CD4-positive, alpha-beta T cell treated with Interleukin-17A for 4 hours (primary cell): ENCODE data around the gene SALL4.
"Not testable (repeated sequence)": the region's sequence is repeated elsewhere in the genome, so short reads cannot be mapped to it uniquely, and the experiment has no call there.

Experiments used
- DNase-seq: peaks from one replicate; pipeline ENCODE4 v3.0.0-alpha.2; 2020; ENCODE audit warnings: mixed read lengths

SALL4 gene

DNA sequence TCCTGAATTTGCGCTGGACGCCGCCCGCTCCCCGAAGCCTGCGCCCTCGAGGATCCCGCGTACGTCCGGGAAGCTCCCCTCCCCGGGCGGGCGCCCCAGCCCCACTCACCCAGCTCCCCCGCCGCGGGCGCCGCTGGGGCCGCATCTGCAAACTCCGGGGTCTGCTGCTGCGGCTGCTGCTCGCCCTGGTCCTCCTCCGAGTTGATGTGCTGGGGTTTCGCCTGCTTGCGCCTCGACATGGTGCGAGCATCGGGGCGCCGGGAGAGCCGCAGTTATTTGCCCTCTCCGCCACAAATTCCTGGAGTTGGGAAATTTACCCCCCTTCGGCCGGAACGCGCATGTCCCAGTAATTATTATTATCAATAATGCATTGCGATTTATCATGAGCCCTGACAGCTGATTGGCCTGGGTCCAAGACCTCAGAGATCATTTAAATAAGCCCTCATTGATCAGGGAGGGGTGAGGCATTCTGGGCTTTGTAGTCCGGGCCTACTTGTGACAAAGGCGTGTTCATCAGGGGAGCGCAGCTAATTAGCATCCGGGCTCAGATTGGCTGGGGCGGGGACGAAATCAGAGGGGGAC, at the start of gene SALL4:
SALL4 (minus strand) TSS at position 352 of the 582 bp plus-strand sequence; CDS start at position 239, 113 bp downstream.
- DNase-seq, result no peak

- no peak for DNase-seq
Measured at GRCh38 chr20:51848346-51848745, 46.0 kb upstream of the SALL4 start.

DNA sequence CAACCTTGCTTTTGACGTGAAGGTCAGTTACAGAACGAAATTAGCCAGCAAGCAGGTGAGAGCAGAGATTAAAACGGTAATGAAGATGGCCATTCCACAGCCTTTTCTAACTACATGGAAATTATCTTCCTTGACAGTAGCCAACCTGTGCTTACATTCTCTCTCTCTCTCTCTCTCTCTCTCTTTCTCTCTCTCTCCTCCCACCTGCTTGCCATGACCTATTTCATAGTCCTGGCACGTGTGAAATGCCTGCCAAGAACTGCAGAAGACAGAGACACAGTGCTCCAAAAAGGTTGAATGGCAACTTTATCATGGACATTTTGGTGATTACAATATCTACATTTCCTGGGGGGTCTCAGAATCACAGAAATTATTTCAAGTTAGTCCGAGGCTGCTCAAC, 38.5 kb upstream of the SALL4 start:
- DNase-seq, result no peak

- DNase-seq, result no peak
Measured at GRCh38 chr20:51837876-51838420, 35.6 kb upstream of the SALL4 start.

DNA sequence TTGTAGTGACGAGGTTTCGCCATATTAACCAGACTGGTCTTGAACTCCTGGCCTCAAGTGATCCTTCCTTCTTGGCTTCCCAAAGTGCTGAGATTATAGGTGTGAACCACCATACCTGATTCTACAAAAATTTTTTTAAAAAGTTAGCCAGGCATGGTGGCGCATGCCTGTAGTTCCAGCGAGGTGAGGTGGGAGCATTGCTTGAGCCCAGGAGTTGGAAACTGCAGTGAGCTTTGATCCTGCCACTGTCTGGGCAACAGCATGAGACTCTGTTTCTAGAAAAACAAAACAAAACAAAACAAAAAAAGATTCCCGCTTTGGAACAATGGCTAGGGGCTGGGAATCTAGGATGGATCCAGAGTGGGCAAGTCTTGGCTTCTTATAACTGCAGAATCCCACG, 35.1 kb upstream of the SALL4 start:
- DNase-seq, result no peak

DNA sequence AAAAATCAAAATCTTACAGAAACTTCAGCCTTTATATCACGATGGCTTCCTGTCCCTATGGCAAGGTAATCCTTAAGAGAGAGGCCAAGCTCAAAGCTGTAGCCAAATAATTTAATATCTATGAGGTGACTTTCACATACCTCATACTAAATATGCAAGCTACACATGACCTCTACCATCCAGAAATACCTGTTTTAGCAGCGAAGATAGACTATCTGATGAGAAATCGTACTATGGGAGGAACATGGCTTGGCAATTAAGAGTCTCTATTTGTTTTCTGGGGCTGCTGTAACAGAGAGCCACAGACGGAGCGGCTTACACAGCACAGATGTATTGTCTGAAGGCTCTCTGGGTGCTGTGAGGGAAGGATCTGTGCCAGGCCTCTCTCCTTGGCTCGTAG, 31.0 kb upstream of the SALL4 start:
- no peak for DNase-seq

GRCh38 chr20:51832276-51832675, 30.0 kb upstream of the SALL4 start:
- DNase-seq, result no peak

GRCh38 chr20:51831866-51832265, 29.5 kb upstream of the SALL4 start:
- DNase-seq, result no peak

DNA sequence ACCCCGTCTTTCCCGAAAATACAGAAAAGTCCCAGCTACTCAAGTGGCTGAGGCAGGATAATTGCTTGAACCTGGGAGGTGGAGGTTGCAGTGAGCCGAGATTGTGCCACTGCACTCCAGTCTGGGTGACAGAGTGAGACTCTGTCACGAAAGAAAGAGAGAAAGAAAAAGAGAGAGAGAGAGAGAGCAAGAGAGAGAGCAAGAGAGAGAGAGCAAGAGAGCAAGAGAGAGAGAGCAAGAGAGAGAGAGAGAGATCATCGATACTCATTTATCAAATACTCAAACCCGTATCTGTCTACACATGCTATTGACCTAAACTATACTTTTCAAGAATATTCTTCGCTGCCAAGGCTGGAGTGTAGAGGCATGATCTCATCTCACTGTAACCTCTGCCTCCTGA, 28.2 kb upstream of the SALL4 start:
- no peak for DNase-seq

GRCh38 chr20:51828762-51829161, 26.4 kb upstream of the SALL4 start:
- no peak for DNase-seq

GRCh38 chr20:51826372-51826771, 24.1 kb upstream of the SALL4 start:
- no peak for DNase-seq

GRCh38 chr20:51818479-51819008, 16.2 kb upstream of the SALL4 start:
- DNase-seq, result no peak

DNA sequence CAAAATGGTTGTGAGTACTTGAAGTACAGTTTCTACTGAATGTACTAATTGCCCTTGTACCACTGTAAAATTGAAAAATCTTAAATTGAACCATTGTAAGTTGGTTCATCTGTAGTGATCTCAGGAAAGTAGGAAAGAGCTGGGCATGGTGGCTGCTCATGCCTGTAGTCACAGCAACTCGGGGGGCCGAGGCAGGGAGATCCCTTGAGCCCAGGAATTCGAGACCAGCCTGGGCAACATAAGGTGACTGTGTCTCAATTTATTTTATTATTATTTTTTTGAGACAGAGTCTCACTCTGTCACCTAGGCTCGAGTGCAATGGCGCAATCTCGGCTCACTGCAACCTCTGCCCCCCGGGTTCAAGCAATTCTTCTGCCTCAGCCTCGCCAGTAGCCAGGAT, 14.5 kb upstream of the SALL4 start:
- DNase-seq, result not testable (repeated sequence)

- no peak for DNase-seq
Measured at GRCh38 chr20:51815383-51816076, 13.2 kb upstream of the SALL4 start.

DNA sequence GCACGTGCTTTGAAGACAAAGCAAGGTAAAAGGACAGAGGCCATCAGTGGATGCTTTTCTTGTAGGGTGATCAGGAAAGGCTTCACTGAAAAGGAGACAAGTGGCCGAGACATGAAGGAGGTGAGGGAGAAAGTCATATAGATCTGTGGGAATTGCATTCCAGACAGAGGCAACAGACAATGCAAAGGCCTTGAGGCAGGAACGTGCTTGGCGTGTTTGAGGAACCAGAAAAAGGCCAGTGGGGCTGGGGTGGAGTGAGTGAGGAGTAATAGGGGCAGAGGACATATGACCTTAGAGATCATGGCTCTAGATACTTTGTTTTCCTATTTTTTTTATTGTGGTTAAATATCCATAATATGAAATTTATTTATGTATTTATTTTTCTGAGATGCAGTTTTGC, 10.5 kb upstream of the SALL4 start:
- DNase-seq, result no peak

DNA sequence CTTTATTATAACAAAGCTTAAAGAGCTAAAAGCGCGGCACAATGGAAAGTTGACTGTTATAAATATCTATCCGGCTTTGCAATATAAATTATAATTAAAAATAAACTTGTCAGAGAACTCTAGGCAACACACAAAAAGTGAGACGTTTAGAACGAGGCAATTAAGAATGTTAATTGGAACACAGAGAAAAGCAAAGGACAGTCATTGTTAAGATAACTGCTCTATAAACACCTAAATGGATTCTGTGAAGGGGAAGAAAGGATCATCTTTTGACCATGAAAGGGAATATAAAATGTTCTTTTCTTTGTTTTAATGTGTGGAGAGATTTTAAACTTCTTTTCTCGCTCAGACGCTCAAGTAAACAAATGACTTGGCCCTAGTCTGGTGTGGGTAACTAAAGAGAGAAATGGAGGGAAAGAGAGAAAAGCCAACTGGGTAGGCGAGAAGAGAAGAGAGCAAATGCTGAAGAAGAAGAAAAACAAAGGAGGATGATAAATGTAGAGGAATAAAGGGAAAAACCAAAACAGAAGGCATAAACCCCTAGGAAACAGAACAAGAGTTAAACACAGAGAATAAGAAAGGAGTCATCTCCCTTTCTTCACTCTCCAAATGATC, 9.3 kb upstream of the SALL4 start:
- DNase-seq, result no peak

DNA sequence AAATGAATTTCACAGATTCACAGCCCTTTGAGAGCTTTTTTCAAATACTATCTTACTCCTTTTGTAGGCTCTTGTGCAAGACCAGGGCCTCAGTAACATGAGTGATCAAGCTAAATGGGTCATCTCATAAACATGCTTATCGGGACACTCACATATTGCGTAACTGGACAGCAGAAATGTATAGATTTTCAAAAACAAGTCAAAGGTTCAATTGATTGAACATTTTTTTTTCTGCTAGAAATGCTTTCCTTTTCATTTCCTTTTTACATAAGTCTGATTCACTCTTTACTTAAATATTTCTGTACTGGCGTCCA, 8.7 kb upstream of the SALL4 start:
- DNase-seq, result no peak

GRCh38 chr20:51810155-51811041, 8.1 kb upstream of the SALL4 start:
- no peak for DNase-seq

DNA sequence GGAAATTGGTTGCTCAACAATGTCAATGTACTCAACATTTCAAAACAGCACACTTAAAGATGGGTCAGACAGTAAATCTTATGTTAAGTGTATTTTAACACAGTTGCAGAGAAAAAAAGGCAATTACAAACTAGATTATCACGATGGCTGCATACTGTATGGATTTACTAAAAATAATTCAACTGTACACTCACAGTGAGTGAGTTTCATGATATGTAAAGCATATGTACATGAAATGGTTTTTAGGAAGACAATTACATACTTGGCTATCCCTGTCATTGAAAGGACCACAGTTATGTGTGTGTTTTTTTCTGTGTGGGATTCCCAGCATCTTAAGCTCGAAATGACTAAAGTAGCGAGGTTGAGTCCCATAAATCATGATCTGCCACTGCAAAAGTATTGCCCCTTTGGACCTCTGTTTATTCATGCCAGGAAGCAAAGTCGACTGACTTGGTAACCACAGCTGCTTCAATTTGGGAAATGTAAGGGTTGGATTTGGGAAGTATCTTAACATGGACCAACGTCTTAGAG, 5.5 kb upstream of the SALL4 start:
- DNase-seq, result no peak

- no peak for DNase-seq
Measured at GRCh38 chr20:51804754-51805153, 2.4 kb upstream of the SALL4 start.

DNA sequence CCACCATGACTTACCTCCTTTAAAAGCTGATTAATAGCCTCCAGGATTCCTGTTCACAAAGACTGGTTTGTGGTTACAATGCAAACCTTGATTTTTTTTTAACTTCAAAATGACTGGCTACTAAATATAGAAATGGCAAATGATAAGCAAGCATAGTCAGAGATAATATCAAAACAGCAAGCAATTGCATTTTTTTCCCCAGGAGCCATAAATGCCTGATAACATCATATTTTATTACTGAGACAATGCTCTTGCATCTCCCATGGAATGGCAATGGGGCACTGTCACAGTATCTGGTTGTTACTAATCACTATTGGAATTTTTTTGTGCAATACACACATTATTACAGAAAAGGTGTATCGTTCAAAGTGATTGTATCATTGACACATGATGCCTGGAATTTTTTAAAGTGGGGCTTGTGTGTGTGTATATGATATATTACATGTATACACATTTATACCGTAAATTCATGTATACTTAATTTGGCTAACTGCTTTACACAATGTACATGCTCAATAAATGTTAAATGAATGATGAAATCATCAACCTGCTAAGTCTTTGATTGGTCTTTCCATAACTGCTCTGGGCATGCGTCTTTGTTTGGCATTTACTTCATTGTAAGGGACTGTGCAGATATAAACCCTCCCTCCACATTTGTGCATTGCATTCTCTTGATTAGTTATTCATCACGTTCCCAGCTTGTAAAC, 980 bp upstream of the SALL4 start:
- DNase-seq, result no peak

DNA sequence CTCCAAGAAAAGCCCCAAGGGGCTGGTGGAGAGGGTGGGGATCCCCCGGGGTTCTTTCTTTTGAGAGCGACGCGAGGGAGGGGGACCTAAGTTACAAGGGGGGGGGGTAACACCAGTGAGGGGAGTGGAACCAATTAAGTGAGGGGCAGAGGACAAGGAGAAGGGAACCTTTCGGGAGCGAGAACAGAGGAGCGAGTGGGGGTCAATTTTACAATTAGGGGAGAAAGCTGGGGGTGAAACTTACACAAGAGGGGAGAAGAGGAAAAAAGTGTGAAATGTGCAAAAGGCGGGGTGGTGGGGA, 548 bp downstream of the SALL4 start:
- DNase-seq, result no peak
